Measurements from ENCODE around the gene DHPS. TPM values are rescaled to one million over a fixed set of nuclear protein-coding genes. Genes with fewer than 3 reads are reported as not detected.

The DHPS gene
- total RNA-seq, 2 experiments from 2014 or later, result 113 TPM

GRCh38 chr19:12695514-12695913, 13.8 kb upstream of the DHPS start:
- no peaks in the 10 kb centered on the region for H3K9me3 Mint-ChIP-seq
- no peak for TF ChIP-seq CTCF (IDR thresholded peaks at IDR 0.05)
- H3K36me3 Mint-ChIP-seq (ENCODE audit: low read depth), result peaks cover 8% of the 10 kb centered on the region
- DNase-seq, result no peak
- H3K27me3 Mint-ChIP-seq, result no peaks in the 10 kb centered on the region
- intact Hi-C loops (cut with micrococcal nuclease), result no loop called here
- no peak for ATAC-seq
- peak overlapping the region; percentile 79 for H3K4me3 Mint-ChIP-seq
- peaks cover 13% of the 10 kb centered on the region for H3K4me1 Mint-ChIP-seq (ENCODE audit: low read depth)
- ChIA-PET POLR2A (interaction anchor here (0.7 to 5.3 kb wide), 9 partner anchors 10 to 107 kb away, joined by 3 to 38 read pairs (median 6); partner anchors contain the start of genes DHPS, GNG14, MAN2B1 and WDR83), CTCF (interaction anchor here (1.0 to 1.6 kb wide), 3 partner anchors 19 to 55 kb away, joined by 3 to 5 read pairs (median 4); no protein-coding TSS in a partner anchor)
- no peak overlapping the region for H3K27ac Mint-ChIP-seq

GRCh38 chr19:12695096-12695495, 13.4 kb upstream of the DHPS start:
- ChIA-PET CTCF (interaction anchor here (1.0 to 1.6 kb wide), 2 partner anchors 19 to 55 kb away, joined by 3 to 5 read pairs; no protein-coding TSS in a partner anchor), POLR2A (interaction anchor here (0.7 to 5.3 kb wide), 6 partner anchors 10 to 108 kb away, joined by 3 to 38 read pairs (median 10); partner anchors contain the start of genes DHPS, GNG14, MAN2B1 and WDR83)
- H3K27me3 Mint-ChIP-seq, result no peaks in the 10 kb centered on the region
- no peak for TF ChIP-seq CTCF (IDR thresholded peaks at IDR 0.05)
- H3K4me1 Mint-ChIP-seq (ENCODE audit: low read depth), result peaks cover 13% of the 10 kb centered on the region
- H3K4me3 Mint-ChIP-seq, result peak overlapping the region; percentile 79
- no peaks in the 10 kb centered on the region for H3K9me3 Mint-ChIP-seq
- peaks cover 9% of the 10 kb centered on the region for H3K36me3 Mint-ChIP-seq (ENCODE audit: low read depth)
- ATAC-seq, result peak; percentile 38
- no peak overlapping the region for H3K27ac Mint-ChIP-seq
- no peak for DNase-seq
- intact Hi-C loops (cut with micrococcal nuclease), result no loop called here

GRCh38 chr19:12694641-12695040, 13.0 kb upstream of the DHPS start:
- ChIA-PET CTCF (interaction anchor here (0.7 kb wide), 1 partner anchor 153 kb away, joined by 3 read pairs; no protein-coding TSS in a partner anchor), POLR2A (interaction anchor here (2.4 to 5.3 kb wide), 3 partner anchors 9 to 18 kb away, joined by 14 to 38 read pairs (median 35); partner anchors contain the start of genes DHPS and GNG14)
- DNase-seq (no peak), ATAC-seq (no peak)
- intact Hi-C loops (cut with micrococcal nuclease), result no loop called here
- Mint-ChIP-seq H3K27ac (no peak overlapping the region), H3K9me3 (no peaks in the 10 kb centered on the region), H3K4me3 (peak overlapping the region; percentile 79), H3K36me3 (ENCODE audit: low read depth) (peaks cover 9% of the 10 kb centered on the region), H3K27me3 (no peaks in the 10 kb centered on the region), H3K4me1 (ENCODE audit: low read depth) (peaks cover 13% of the 10 kb centered on the region)
- no peak for TF ChIP-seq CTCF (IDR thresholded peaks at IDR 0.05)

GRCh38 chr19:12692960-12693359, 11.3 kb upstream of the DHPS start:
- intact Hi-C loops (cut with micrococcal nuclease), result no loop called here
- Mint-ChIP-seq H3K36me3 (ENCODE audit: low read depth) (peaks cover 7% of the 10 kb centered on the region), H3K9me3 (no peaks in the 10 kb centered on the region), H3K4me3 (no peak overlapping the region), H3K27me3 (no peaks in the 10 kb centered on the region), H3K4me1 (ENCODE audit: low read depth) (peaks cover 8% of the 10 kb centered on the region), H3K27ac (no peak overlapping the region)
- no peak for ATAC-seq
- POLR2A ChIA-PET, result no interaction called here
- no peak for DNase-seq
- TF ChIP-seq CTCF (IDR thresholded peaks at IDR 0.05), result no peak
- CTCF ChIA-PET, result interaction anchor here (1.7 kb wide), 1 partner anchor 16 kb away, joined by 5 read pairs; no protein-coding TSS in a partner anchor

- ChIA-PET CTCF (interaction anchor here (1.2 to 1.5 kb wide), 2 partner anchors 68 to 107 kb away, joined by 3 read pairs; no protein-coding TSS in a partner anchor), POLR2A (interaction anchor here (1.0 to 1.5 kb wide), 2 partner anchors 24 to 33 kb away, joined by 3 to 4 read pairs; no protein-coding TSS in a partner anchor)
- ATAC-seq (no peak), DNase-seq (no peak)
- Mint-ChIP-seq H3K36me3 (ENCODE audit: low read depth) (peaks cover 5% of the 10 kb centered on the region), H3K27ac (no peak overlapping the region), H3K4me3 (no peak overlapping the region), H3K4me1 (ENCODE audit: low read depth) (no peaks in the 10 kb centered on the region), H3K9me3 (no peaks in the 10 kb centered on the region), H3K27me3 (no peaks in the 10 kb centered on the region)
- intact Hi-C loops (cut with micrococcal nuclease), result no loop called here
- TF ChIP-seq CTCF (IDR thresholded peaks at IDR 0.05), result no peak
Observed at GRCh38 chr19:12689581-12690216, 8.0 kb upstream of the DHPS start.
